A673 (cell line): ENCODE results near the gene HAPSTR1.

Experiments used
- CTCF ChIP-seq: fragments of 300-800, 200-600 bp; sonication (generic); conservative IDR thresholded peaks from 2 replicates; pipeline ENCODE4 v1.5.1; 2017; ENCODE audit warnings: low read depth, mild to moderate bottlenecking, antibody characterized with exemption, low read length, moderate library complexity, mixed read lengths
- EZH2 ChIP-seq: fragments of 200-600 bp; sonication (generic); IDR thresholded peaks from 2 replicates; pipeline ENCODE4 v1.6.1; 2017; ENCODE audit warnings: borderline replicate concordance, low read depth, mild to moderate bottlenecking, mixed read lengths, antibody characterized with exemption, low read length; ENCODE audit not compliant: poor library complexity, severe bottlenecking

GRCh38 chr16:9095656-9096397, 4.4 kb downstream of the HAPSTR1 start:
- no peak for TF ChIP-seq CTCF
- TF ChIP-seq EZH2, result no peak
